ENCODE data around the gene NPY. TPM values are rescaled to one million over a fixed set of nuclear protein-coding genes. Genes with fewer than 3 reads are reported as not detected.

Gene NPY
- total RNA-seq, 1 experiment from 2014 or later: not detected

DNA sequence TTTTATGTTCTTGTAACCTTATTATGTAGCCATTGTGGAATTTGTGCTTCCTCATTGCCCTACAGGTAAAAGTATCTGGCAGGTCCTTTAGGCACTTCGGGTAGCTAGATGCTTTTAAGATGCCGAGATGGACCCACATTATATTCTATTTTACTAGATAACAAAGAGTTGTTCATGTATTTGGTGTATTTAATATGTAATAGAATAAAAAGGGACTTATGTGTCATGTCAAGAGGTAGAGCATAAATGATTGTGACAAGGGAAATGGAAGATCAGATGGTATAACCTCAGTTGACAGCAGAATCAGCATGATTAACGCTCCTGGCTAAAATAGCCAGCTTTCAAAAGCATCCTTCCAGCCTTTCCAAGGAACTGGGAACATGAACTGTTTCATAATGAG is 50.6 kb downstream of the NPY start:
- Histone ChIP-seq H3K18ac (ENCODE audit: insufficient read length, low read depth, low read length) (no peak overlapping the region), H3K27ac (ENCODE audit: insufficient read length, low read depth, low read length) (no peak overlapping the region), H3K79me2 (ENCODE audit: insufficient read depth, low read length) (no peaks in the 10 kb centered on the region), H4K8ac (replicated peaks; ENCODE audit: insufficient read length, low read depth, low read length) (no peak overlapping the region), H3K79me1 (ENCODE audit: insufficient read depth, low read depth, low read length, poor library complexity, severe bottlenecking) (no peaks in the 10 kb centered on the region), H3K9ac (ENCODE audit: extremely low read depth, insufficient read length, low read length) (no peak overlapping the region), H2AFZ (ENCODE audit: low read length) (no peak overlapping the region), H3T11ph (ENCODE audit: low read length) (no peak overlapping the region), H2BK5ac (ENCODE audit: insufficient read length, low read length) (no peak overlapping the region), H3K4me2 (ENCODE audit: insufficient read depth, insufficient read length, low read length) (no peak overlapping the region), H3K4me1 (ENCODE audit: insufficient read depth, low read length) (peaks cover 10% of the 10 kb centered on the region), H3K9me3 (ENCODE audit: control insufficient read depth, low read depth, low read length) (peaks cover 4% of the 10 kb centered on the region), H2AK5ac (ENCODE audit: insufficient read length, low read length) (no peak overlapping the region), H3K4ac (ENCODE audit: low read depth, low read length) (no peak overlapping the region), H3K56ac (ENCODE audit: insufficient read length, low read depth, low read length) (no peak overlapping the region), H4K20me1 (ENCODE audit: control insufficient read depth, insufficient read depth, insufficient read length) (no peaks in the 10 kb centered on the region), H4K91ac (ENCODE audit: insufficient read length, low read depth, low read length) (no peak overlapping the region), H3K27me3 (ENCODE audit: insufficient read depth, low read length) (peaks cover 11% of the 10 kb centered on the region; the same call in 1 of the 2 replicates), H2BK20ac (ENCODE audit: low read depth, low read length, poor library complexity, severe bottlenecking) (no peak overlapping the region), H2BK12ac (ENCODE audit: insufficient read length, low read depth, low read length) (no peak overlapping the region), H4K5ac (ENCODE audit: insufficient read length, low read depth, low read length) (no peak overlapping the region), H3K23ac (ENCODE audit: insufficient read length, low read depth, low read length) (no peak overlapping the region), H2BK15ac (ENCODE audit: low read depth, low read length) (no peak overlapping the region), H2BK120ac (ENCODE audit: low read depth, low read length, poor library complexity, severe bottlenecking) (no peak overlapping the region), H3K23me2 (ENCODE audit: insufficient read length, low read depth, low read length, poor library complexity, severe bottlenecking) (no peaks in the 10 kb centered on the region), H3K14ac (ENCODE audit: insufficient read depth, low read length) (no peak overlapping the region)
- H3K36me3 Mint-ChIP-seq (ENCODE audit: insufficient read depth in 1 of 3, low read depth in 3 of 3): peaks cover 14 to 23% (median 16%) of the 10 kb centered on the region in 3 experiments
- no CpG with 5 or more reads among the region's 3 CpGs for WGBS (ENCODE audit: extremely low coverage, insufficient read length, low lambda C conversion rate)
- no peak overlapping the region for H3K27ac Mint-ChIP-seq
- TF ChIP-seq, protein P1, sequence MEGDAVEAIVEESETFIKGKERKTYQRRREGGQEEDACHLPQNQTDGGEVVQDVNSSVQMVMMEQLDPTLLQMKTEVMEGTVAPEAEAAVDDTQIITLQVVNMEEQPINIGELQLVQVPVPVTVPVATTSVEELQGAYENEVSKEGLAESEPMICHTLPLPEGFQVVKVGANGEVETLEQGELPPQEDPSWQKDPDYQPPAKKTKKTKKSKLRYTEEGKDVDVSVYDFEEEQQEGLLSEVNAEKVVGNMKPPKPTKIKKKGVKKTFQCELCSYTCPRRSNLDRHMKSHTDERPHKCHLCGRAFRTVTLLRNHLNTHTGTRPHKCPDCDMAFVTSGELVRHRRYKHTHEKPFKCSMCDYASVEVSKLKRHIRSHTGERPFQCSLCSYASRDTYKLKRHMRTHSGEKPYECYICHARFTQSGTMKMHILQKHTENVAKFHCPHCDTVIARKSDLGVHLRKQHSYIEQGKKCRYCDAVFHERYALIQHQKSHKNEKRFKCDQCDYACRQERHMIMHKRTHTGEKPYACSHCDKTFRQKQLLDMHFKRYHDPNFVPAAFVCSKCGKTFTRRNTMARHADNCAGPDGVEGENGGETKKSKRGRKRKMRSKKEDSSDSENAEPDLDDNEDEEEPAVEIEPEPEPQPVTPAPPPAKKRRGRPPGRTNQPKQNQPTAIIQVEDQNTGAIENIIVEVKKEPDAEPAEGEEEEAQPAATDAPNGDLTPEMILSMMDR (conservative IDR thresholded peaks at IDR 0.05): no peak
- no peak for DNase-seq
- no peak overlapping the region for H3K4me3 Mint-ChIP-seq
- peaks cover 30 to 32% of the 10 kb centered on the region in 2 experiments for H3K4me1 Mint-ChIP-seq
- peaks cover 5 to 7% of the 10 kb centered on the region in 2 experiments; a peak in 4 of 5 replicates for H3K9me3 Mint-ChIP-seq
- H3K27me3 Mint-ChIP-seq (ENCODE audit: low read depth): no peaks in the 10 kb centered on the region; the same call in none of the 2 replicates

Measured in H9 (cell line).